Adrenal gland (tissue), 12 donors: ENCODE measurements around the gene SAMD9L. TPM values are rescaled to one million over a fixed set of nuclear protein-coding genes. Genes with fewer than 3 reads are reported as not detected.

Experiments used
- DNase-seq, 7 donors: peaks; one replicate each; pipeline ENCODE4 v3.0.0-alpha.2; 2019 to 2020
- H3K27ac ChIP-seq, 5 donors: fragments of 200-600 bp; sonication (generic) in 4 of 5; 1 replicate in 3 of 5; 2 replicates in 2 of 5; pipeline versions ENCODE4 v1.5.1 to v1.8.0; 2016 to 2020; ENCODE audit warnings: mild to moderate bottlenecking in 1 of 5
- H3K27me3 ChIP-seq: fragments of 200-600 bp; 2 replicates; pipeline ENCODE4 v1.8.0; 2021
- H3K36me3 ChIP-seq, 2 donors: fragments of 200-600 bp; replicated peaks in 1 of 2; 1 replicate in 1 of 2; 2 replicates in 1 of 2; pipeline versions ENCODE4 v1.5.1 to v1.8.0; 2018 to 2022
- H3K4me1 ChIP-seq, 2 donors: fragments of 200-600 bp; replicated peaks in 1 of 2; 1 replicate in 1 of 2; 2 replicates in 1 of 2; pipeline versions ENCODE4 v1.5.1 to v1.8.0; 2018 to 2021
- H3K4me3 ChIP-seq, 4 donors: fragments of 200-600 bp; sonication (generic) in 3 of 4; one replicate each; pipeline ENCODE4 v1.5.1; 2016 to 2018
- H3K9me3 ChIP-seq, 3 donors: fragments of 200-600 bp; sonication (generic) in 1 of 3; replicated peaks in 1 of 3; 1 replicate in 2 of 3; 2 replicates in 1 of 3; pipeline versions ENCODE4 v1.5.1 to v1.8.0; 2016 to 2021
- POLR2A ChIP-seq, 2 donors: fragments of 450-650 bp; IDR thresholded peaks; one replicate each; pipeline ENCODE4 v1.6.1; 2017; ENCODE audit warnings: antibody characterized with exemption in 2 of 2, mild to moderate bottlenecking in 2 of 2, moderate library complexity in 1 of 2
- WGBS, 4 donors: extraction: QIAGEN DNeasy Blood & Tissue Kit in 2 of 4; methylation state at CpG; one replicate each; pipeline versions ENCODE4 v1.1.5 to v1.1.7; 2013 to 2017; 5-methylcytosine and 5-hydroxymethylcytosine counted together
- intact Hi-C, 2 donors: fragments of 100-400 bp; cut with DNase I; formaldehyde crosslinking; loops; one replicate each; pipeline versions ENCODE4 v1.14.1 to v1.15.0; 2022 to 2023
- polyA plus RNA-seq, 3 donors: library from polyadenylated mRNA; stranded (reverse); fragments of 200-250 nt in 2 of 3; fragments of 350-450 nt in 1 of 3; fragmentation: Illumina TruSeq in 1 of 3; extraction: RNeasy Lipid Tissue Mini Kit (QIAGEN cat#74804) in 1 of 3; gene quantifications; one replicate each; pipeline ENCODE4 v1.2.3, GENCODE V29; 2013 to 2014
- total RNA-seq, 9 donors: library from RNA; depleted of rRNA in 4 of 9; stranded (reverse); fragments of >200 nt in 4 of 9; fragments of 120-200 nt in 1 of 9; fragmentation: NEBNext Ultra II Directional in 1 of 9; extraction: Animal tissue kit (Norgen Biotek cat#: 25700) in 1 of 9; gene quantifications; one replicate each; pipeline versions ENCODE4 v1.1.0 to v1.2.4, GENCODE V29; 2013 to 2023
- TF ChIP-seq, protein P1 (sequence below), 6 experiments: fragments of 450-650 bp in 4 of 6; fragments of 200-600 bp in 2 of 6; sonication (generic) in 1 of 6; IDR thresholded peaks; 1 replicate in 5 of 6; 2 replicates in 1 of 6; pipeline versions ENCODE4 v1.5.1 to v1.8.0; 2016 to 2021; ENCODE audit warnings: antibody characterized with exemption in 6 of 6, mild to moderate bottlenecking in 2 of 6, moderate library complexity in 1 of 6
- donor health status: healthy with polysubstance abuse.
- donor health status: Bipolar disorder and iron deficiency.
- donor health status: DM: yes; HTN: yes; CAD: no.
- donor health status: DM: no; HTN: no; CAD: no.
- donor health status: DM: no; HTN: no; CAD: no.
- donor health status: DM: yes; HTN: yes; CAD: no.

SAMD9L gene
- total and polyA plus RNA-seq, 12 donors: 4.5 to 28.0 (median 10.0) TPM

DNA sequence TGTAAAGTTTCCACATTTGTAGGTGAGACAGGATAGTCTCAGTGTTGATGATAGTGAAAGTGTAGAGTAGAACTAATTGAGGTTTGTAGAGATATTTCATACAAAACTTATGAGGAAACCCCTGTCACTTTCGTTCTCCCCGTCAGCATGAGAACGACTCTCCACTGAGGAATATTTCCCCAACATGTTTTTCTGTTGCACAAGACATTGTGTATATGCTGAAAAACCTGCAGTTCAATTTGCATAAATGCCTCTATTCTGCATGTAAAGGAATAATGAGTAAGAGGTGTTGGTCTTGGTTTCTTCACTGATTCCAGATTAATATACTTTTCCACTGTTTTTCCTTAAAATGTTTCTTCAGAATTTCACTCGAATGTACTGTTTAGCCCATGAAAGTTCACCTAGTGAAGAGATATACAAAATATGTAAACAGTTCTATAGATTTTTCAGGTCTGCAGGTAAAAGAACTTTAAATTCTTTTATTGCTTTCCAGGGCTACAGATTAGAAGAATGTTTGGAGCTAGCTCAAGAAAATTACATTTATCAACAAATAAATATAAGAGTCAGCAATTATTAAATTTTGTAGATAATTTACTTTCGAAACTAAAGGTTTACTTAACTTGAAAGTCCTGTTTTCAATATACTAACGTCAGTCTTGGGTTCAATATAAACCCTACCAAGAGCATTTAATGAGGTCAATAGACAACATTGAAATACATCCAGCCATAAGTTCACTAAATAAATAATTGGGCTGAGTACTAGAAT is 40.9 kb upstream of the SAMD9L start:
- no peak for TF ChIP-seq POLR2A (IDR thresholded peaks at IDR 0.05)
- intact Hi-C loops: no loop called here
- Histone ChIP-seq H3K4me1 (no peaks in the 10 kb centered on the region), H3K27me3 (peaks cover 8% of the 10 kb centered on the region), H3K9me3 (no peaks in the 10 kb centered on the region), H3K36me3 (no peaks in the 10 kb centered on the region), H3K27ac (no peak overlapping the region), H3K4me3 (no peak overlapping the region)
- 57 to 68% (median 61%) methylated on average over 6 of the region's 6 CpGs for WGBS, 4 donors
- DNase-seq: no peak

DNA sequence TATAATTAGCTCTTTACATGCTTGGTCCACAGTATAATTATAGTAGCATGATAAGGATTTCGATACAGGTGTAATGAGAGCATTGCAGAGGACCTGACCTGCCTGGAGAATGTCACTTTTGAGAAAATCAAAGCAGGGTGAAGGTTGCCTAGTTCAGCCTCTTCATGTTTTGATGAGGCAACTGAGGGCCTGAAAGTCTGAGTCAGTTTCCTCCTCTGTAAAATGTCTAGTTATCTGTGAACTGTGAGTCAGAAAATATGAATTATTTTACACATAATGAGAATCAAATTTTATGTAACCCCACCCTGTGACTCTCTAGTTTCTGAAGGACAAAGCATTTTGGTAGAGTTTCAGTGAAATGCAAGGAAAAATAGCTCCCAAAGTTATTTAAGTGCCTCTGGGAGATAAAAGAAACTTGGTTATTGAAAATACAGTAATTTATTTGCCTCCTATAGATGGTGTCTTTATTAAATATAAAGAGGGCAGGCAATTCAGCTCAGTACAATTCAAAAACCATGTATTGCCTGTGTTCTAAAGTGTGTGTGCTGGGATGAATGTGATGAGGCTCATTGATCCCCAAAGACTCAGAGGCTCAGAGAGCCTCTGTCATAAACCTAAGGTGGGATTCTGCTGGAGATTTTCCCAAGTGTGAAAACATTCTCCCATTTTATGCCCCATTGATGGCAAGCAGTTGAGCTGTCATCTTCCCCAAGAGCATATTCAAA is 37.3 kb upstream of the SAMD9L start:
- intact Hi-C loops: no loop called here
- no peaks in the 10 kb centered on the region for H3K4me1 ChIP-seq
- no peaks in the 10 kb centered on the region for H3K27me3 ChIP-seq
- H3K4me3 ChIP-seq: no peak overlapping the region
- WGBS, 4 donors: 44 to 65% (median 57%) methylated on average over 1 of the region's 1 CpG
- DNase-seq: no peak
- no peak overlapping the region for H3K27ac ChIP-seq
- H3K9me3 ChIP-seq: no peaks in the 10 kb centered on the region
- H3K36me3 ChIP-seq: no peaks in the 10 kb centered on the region
- no peak for TF ChIP-seq POLR2A (IDR thresholded peaks at IDR 0.05)
- TF ChIP-seq, protein P1, sequence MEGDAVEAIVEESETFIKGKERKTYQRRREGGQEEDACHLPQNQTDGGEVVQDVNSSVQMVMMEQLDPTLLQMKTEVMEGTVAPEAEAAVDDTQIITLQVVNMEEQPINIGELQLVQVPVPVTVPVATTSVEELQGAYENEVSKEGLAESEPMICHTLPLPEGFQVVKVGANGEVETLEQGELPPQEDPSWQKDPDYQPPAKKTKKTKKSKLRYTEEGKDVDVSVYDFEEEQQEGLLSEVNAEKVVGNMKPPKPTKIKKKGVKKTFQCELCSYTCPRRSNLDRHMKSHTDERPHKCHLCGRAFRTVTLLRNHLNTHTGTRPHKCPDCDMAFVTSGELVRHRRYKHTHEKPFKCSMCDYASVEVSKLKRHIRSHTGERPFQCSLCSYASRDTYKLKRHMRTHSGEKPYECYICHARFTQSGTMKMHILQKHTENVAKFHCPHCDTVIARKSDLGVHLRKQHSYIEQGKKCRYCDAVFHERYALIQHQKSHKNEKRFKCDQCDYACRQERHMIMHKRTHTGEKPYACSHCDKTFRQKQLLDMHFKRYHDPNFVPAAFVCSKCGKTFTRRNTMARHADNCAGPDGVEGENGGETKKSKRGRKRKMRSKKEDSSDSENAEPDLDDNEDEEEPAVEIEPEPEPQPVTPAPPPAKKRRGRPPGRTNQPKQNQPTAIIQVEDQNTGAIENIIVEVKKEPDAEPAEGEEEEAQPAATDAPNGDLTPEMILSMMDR (IDR thresholded peaks at IDR 0.05): no peak

DNA sequence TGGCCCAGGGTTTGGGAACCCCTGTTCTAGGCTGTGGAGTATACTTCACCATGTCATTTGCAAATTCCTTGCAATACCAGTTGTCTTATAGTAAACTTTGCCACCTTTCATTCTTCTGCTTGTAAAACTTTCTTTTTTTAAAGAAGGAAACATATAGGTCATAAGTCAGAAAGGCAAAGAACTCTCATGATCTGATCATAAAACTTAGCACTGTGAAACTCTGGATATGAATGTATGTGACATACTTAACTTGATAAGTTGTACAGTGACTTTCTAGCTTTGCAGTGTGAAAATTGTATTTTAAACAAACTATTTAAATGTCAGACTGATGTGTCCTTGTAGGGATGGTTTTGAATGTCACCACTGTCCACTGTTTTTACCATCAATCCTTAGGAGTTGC is 31.0 kb upstream of the SAMD9L start:
- Histone ChIP-seq H3K9me3 (no peaks in the 10 kb centered on the region), H3K4me1 (no peaks in the 10 kb centered on the region)

DNA sequence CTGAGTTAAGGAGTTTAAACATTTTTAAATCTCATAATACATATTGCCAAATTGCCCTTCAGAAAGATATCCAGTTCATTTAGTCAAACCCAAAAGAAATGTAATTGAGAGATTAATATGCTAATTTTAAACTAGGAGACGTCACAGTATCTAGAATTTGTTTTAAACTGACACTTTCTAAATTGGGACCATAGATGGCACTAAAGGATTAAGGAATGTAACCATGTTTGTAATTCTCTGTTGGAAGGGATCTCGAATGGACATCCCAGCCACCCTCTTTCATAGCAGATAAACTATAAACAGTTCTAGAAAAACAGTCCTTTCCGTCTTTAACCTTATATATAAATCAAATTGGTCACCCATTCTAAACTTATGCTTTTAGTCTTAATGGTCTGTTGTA is 30.0 kb upstream of the SAMD9L start:
- Histone ChIP-seq H3K9me3 (no peaks in the 10 kb centered on the region), H3K27me3 (no peaks in the 10 kb centered on the region), H3K27ac (no peak overlapping the region), H3K36me3 (no peaks in the 10 kb centered on the region), H3K4me3 (no peak overlapping the region), H3K4me1 (no peaks in the 10 kb centered on the region)
- 12 to 20% (median 14%) methylated on average over 3 of the region's 3 CpGs for WGBS, 4 donors
- no peak for TF ChIP-seq POLR2A (IDR thresholded peaks at IDR 0.05)
- TF ChIP-seq, protein P1 (IDR thresholded peaks at IDR 0.05): peak in 2 of 6 experiments; percentile 23 to 27
- intact Hi-C loops: no loop called here
- DNase-seq: no peak

More for the DNA sequence above, 31.0 kb upstream of the SAMD9L start:
- Histone ChIP-seq H3K36me3 (no peaks in the 10 kb centered on the region), H3K27ac (no peak overlapping the region), H3K27me3 (no peaks in the 10 kb centered on the region), H3K4me3 (no peak overlapping the region)
- no peak for DNase-seq
- intact Hi-C loops: no loop called here
- no peak for TF ChIP-seq POLR2A (IDR thresholded peaks at IDR 0.05)
- TF ChIP-seq, protein P1 (IDR thresholded peaks at IDR 0.05): no peak
